K562 (cell line): ENCODE measurements around the gene C2orf76. TPM values are rescaled to one million over a fixed set of nuclear protein-coding genes. Genes with fewer than 3 reads are reported as not detected.

Experiments
- BRCA1 ChIP-seq, 2 experiments: fragments of 450-650 bp in 1 of 2; sonication (generic) in 1 of 2; formaldehyde crosslinking in 1 of 2; IDR thresholded peaks; 2 replicates each; pipeline versions ENCODE4 v1.5.0 to v1.6.1; 2017 to 2020; ENCODE audit warnings: mild to moderate bottlenecking in 1 of 2, missing genetic modification reagents in 1 of 2
- ESRRA ChIP-seq: fragments of 450-650 bp; IDR thresholded peaks from 2 replicates; pipeline ENCODE4 v1.6.1; 2014; ENCODE audit warnings: low read depth, mild to moderate bottlenecking, moderate library complexity, borderline replicate concordance
- MAX ChIP-seq: sonication (generic); formaldehyde crosslinking; IDR thresholded peaks from 2 replicates; pipeline ENCODE4 v1.9.0; 2022; ENCODE audit warnings: mild to moderate bottlenecking, missing genetic modification reagents
- MGA ChIP-seq: fragments of 450-650 bp; IDR thresholded peaks from 2 replicates; pipeline ENCODE4 v1.6.1; 2016; ENCODE audit warnings: mild to moderate bottlenecking, moderate library complexity
- PRPF4 ChIP-seq: fragments of 200-400 bp; formaldehyde crosslinking; IDR thresholded peaks from one replicate; pipeline ENCODE4 v1.6.1; 2017; ENCODE audit warnings: low read length, low read depth, mild to moderate bottlenecking; ENCODE audit not compliant: insufficient read depth, poor library complexity, severe bottlenecking
- RFX1 ChIP-seq: fragments of 450-650 bp; IDR thresholded peaks from 2 replicates; pipeline ENCODE4 v1.6.1; 2016; ENCODE audit warnings: mild to moderate bottlenecking, moderate library complexity
- RHOXF2B ChIP-seq: fragments of 250-450 bp; sonication (Bioruptor Pico); conservative IDR thresholded peaks from 2 replicates; pipeline ENCODE4 v1.5.1; 2021
- SMARCA4 ChIP-seq: fragments of 450-650 bp; IDR thresholded peaks from 2 replicates; pipeline ENCODE4 v1.6.1; 2016
- SMARCA5 ChIP-seq: fragments of 450-650 bp; IDR thresholded peaks from 2 replicates; pipeline ENCODE4 v1.6.1; 2016
- TCFL5 ChIP-seq: fragments of 250-450 bp; sonication (Bioruptor Pico); conservative IDR thresholded peaks from 2 replicates; pipeline ENCODE4 v1.6.1; 2021; ENCODE audit warnings: mild to moderate bottlenecking, moderate library complexity, matching md5 sums
- TFAM ChIP-seq: fragments of 250-450 bp; sonication (Bioruptor Pico); conservative IDR thresholded peaks from 2 replicates; pipeline ENCODE4 v1.5.0; 2021; ENCODE audit warnings: mild to moderate bottlenecking, moderate library complexity
- ZBTB1 ChIP-seq: sonication (generic); formaldehyde crosslinking; IDR thresholded peaks from 2 replicates; pipeline ENCODE4 v1.8.1; 2023; ENCODE audit warnings: missing genetic modification reagents, low read depth, mild to moderate bottlenecking, borderline replicate concordance
- ZNF263 ChIP-seq: sonication (generic); formaldehyde crosslinking; IDR thresholded peaks from 2 replicates; pipeline ENCODE4 v1.8.0; 2022; ENCODE audit warnings: mild to moderate bottlenecking, missing genetic modification reagents, borderline replicate concordance
- ZNF398 ChIP-seq: fragments of 250-450 bp; sonication (Bioruptor Pico); IDR thresholded peaks from 2 replicates; pipeline ENCODE4 v1.8.0; 2021; ENCODE audit warnings: moderate library complexity, mild to moderate bottlenecking, inconsistent platforms
- polyA plus RNA-seq, 8 experiments: library from polyadenylated mRNA; depleted of rRNA in 4 of 8; stranded (reverse) in 5 of 8; unstranded in 3 of 8; fragments of >200 nt; fragmentation: Nextera tagmentation in 2 of 8; fragmentation: Illumina TruSeq in 1 of 8; extraction: Ambion mirVana in 2 of 8; extraction: Trizol in 1 of 8; gene quantifications; 2 replicates each; pipeline versions ENCODE4 v1.2.1 to v1.2.3, GENCODE V29; 2011 to 2014; ENCODE audit warnings: inconsistent platforms in 1 of 8, missing spikeins in 1 of 8
- total RNA-seq, 7 experiments: library from RNA; depleted of rRNA in 6 of 7; stranded (reverse); fragments of >200 nt in 6 of 7; fragmentation: Illumina TruSeq in 2 of 7; extraction: Trizol in 2 of 7; gene quantifications; 2 replicates each; pipeline versions ENCODE4 v1.2.1 to v1.2.3, GENCODE V29; 2011 to 2021; ENCODE audit warnings: low replicate concordance in 1 of 7

The C2orf76 gene
- total and polyA plus RNA-seq, 9 of the 15 experiments (the other 6 are each of a cell fraction or from before 2014, with no cell fraction given), result 4.8 to 26.2 (median 14.5) TPM

- TF ChIP-seq RFX1 (no peak), TFAM (CRISPR knock-in tag) (no peak), MAX (no peak), SMARCA5 (no peak), TCFL5 (CRISPR knock-in tag) (no peak), SMARCA4 (peak; percentile 39; the same call in 1 of the 2 replicates), ZBTB1 (no peak), BRCA1 (IDR thresholded peaks at IDR 0.05) (no peak), BRCA1 (CRISPR knock-in tag; IDR thresholded peaks at IDR 0.05) (no peak), RHOXF2B (CRISPR knock-in tag) (no peak), ESRRA (no peak), ZNF263 (no peak), PRPF4 (no peak), ZNF398 (CRISPR knock-in tag) (no peak), MGA (no peak)
Observed at GRCh38 chr2:119387381-119388129, 20.9 kb upstream of the C2orf76 start (continued).
